Neural crest cell (in vitro differentiated cells): ENCODE measurements around the gene ELANE. TPM values are rescaled to one million over a fixed set of nuclear protein-coding genes. Genes with fewer than 3 reads are reported as not detected.

ENCODE experiments used
- DNase-seq: peaks from one replicate; pipeline ENCODE4 v3.0.0; 2021; ENCODE audit warnings: low read depth, mixed read lengths, low spot score
- H3K27ac Mint-ChIP-seq: one replicate; pipeline ENCODE4 v1.8.0; 2021; ENCODE audit warnings: mild to moderate bottlenecking, mixed read lengths; ENCODE audit not compliant: unreplicated experiment
- H3K27me3 Mint-ChIP-seq: 2 replicates; pipeline ENCODE4 v1.8.0; 2021; ENCODE audit warnings: low read depth, mild to moderate bottlenecking, mixed read lengths
- H3K36me3 Mint-ChIP-seq: 2 replicates; pipeline ENCODE4 v1.8.0; 2021; ENCODE audit warnings: low read depth, mild to moderate bottlenecking, mixed read lengths
- H3K4me1 Mint-ChIP-seq: 2 replicates; pipeline ENCODE4 v1.8.0; 2021; ENCODE audit warnings: mixed read lengths
- H3K4me3 Mint-ChIP-seq: one replicate; pipeline ENCODE4 v1.8.0; 2021; ENCODE audit warnings: mild to moderate bottlenecking, mixed read lengths
- H3K9me3 Mint-ChIP-seq: 2 replicates; pipeline ENCODE4 v1.8.0; 2021; ENCODE audit warnings: mixed read lengths
- CTCF ChIP-seq: fragments of 200-600 bp; sonication (generic); conservative IDR thresholded peaks from 2 replicates; pipeline ENCODE4 v1.5.0; 2021; ENCODE audit warnings: antibody characterized with exemption, mild to moderate bottlenecking
- total RNA-seq: library from RNA; stranded (reverse); gene quantifications from 2 replicates; pipeline ENCODE4 v1.2.1, GENCODE V29; 2021

The ELANE gene
- total RNA-seq, 1 donor from 2014 or later: not detected

GRCh38 chr19:868458-869244 is 16.5 kb downstream of the ELANE start:
- TF ChIP-seq CTCF: no peak
- H3K4me3 Mint-ChIP-seq: no peak overlapping the region
- H3K4me1 Mint-ChIP-seq: peaks cover 7% of the 10 kb centered on the region
- DNase-seq: no peak
- H3K9me3 Mint-ChIP-seq: no peaks in the 10 kb centered on the region
- H3K27me3 Mint-ChIP-seq: peaks cover 20% of the 10 kb centered on the region
- peaks cover 6% of the 10 kb centered on the region for H3K36me3 Mint-ChIP-seq
- no peak overlapping the region for H3K27ac Mint-ChIP-seq

- H3K27me3 Mint-ChIP-seq: peaks cover 16% of the 10 kb centered on the region
- TF ChIP-seq CTCF: no peak
Observed at GRCh38 chr19:869245-870177, 17.4 kb downstream of the ELANE start.

GRCh38 chr19:870314-870713 is 18.2 kb downstream of the ELANE start:
- Mint-ChIP-seq H3K36me3 (peaks cover 6% of the 10 kb centered on the region), H3K4me3 (no peak overlapping the region), H3K4me1 (peaks cover 4% of the 10 kb centered on the region), H3K27ac (no peak overlapping the region), H3K27me3 (peaks cover 13% of the 10 kb centered on the region), H3K9me3 (no peaks in the 10 kb centered on the region)
- TF ChIP-seq CTCF: no peak
- no peak for DNase-seq

More at GRCh38 chr19:869245-870177, 17.4 kb downstream of the ELANE start:
- no peak overlapping the region for H3K27ac Mint-ChIP-seq
- peaks cover 4% of the 10 kb centered on the region for H3K4me1 Mint-ChIP-seq
- no peak for DNase-seq
- peaks cover 6% of the 10 kb centered on the region for H3K36me3 Mint-ChIP-seq
- H3K9me3 Mint-ChIP-seq: no peaks in the 10 kb centered on the region
- no peak overlapping the region for H3K4me3 Mint-ChIP-seq

- Mint-ChIP-seq H3K36me3 (peaks cover 6% of the 10 kb centered on the region), H3K9me3 (no peaks in the 10 kb centered on the region), H3K4me3 (no peak overlapping the region), H3K4me1 (peaks cover 4% of the 10 kb centered on the region), H3K27ac (no peak overlapping the region), H3K27me3 (peaks cover 10% of the 10 kb centered on the region)
- TF ChIP-seq CTCF: no peak
- no peak for DNase-seq
Observed at GRCh38 chr19:870963-871401, 18.9 kb downstream of the ELANE start.

- Mint-ChIP-seq H3K27me3 (peaks cover 10% of the 10 kb centered on the region), H3K27ac (no peak overlapping the region), H3K4me3 (peak overlapping the region; percentile 76), H3K9me3 (no peaks in the 10 kb centered on the region), H3K4me1 (peaks cover 4% of the 10 kb centered on the region), H3K36me3 (peaks cover 6% of the 10 kb centered on the region)
- no peak for DNase-seq
- no peak for TF ChIP-seq CTCF
Observed at GRCh38 chr19:871446-872265, 19.6 kb downstream of the ELANE start.
